Stomach (tissue), 9 donors: ENCODE data around the gene RABGAP1L. TPM values are rescaled to one million over a fixed set of nuclear protein-coding genes. Genes with fewer than 3 reads are reported as not detected.

Source experiments
- DNase-seq, 2 donors: peaks; one replicate each; pipeline versions ENCODE4 v3.0.0 to v3.0.0-alpha.2; 2013 to 2019
- H3K27ac ChIP-seq, 5 donors: fragments of 200-600 bp in 4 of 5; sonication (generic) in 4 of 5; one replicate each; pipeline ENCODE4 v1.5.1; 2013 to 2019; ENCODE audit warnings: mild to moderate bottlenecking in 1 of 5, moderate library complexity in 1 of 5
- H3K27me3 ChIP-seq, 3 donors: fragments of 200-600 bp; sonication (generic); one replicate each; pipeline ENCODE4 v1.5.1; 2017 to 2019; ENCODE audit warnings: mixed run types in 1 of 3
- H3K36me3 ChIP-seq, 4 donors: fragments of 200-600 bp; sonication (generic); 1 replicate in 3 of 4; 2 replicates in 1 of 4; pipeline ENCODE4 v1.5.1; 2016 to 2019
- H3K4me1 ChIP-seq, 4 donors: fragments of 200-600 bp; sonication (generic); one replicate each; pipeline ENCODE4 v1.5.1; 2016 to 2019
- H3K4me3 ChIP-seq, 4 donors: fragments of 200-600 bp; sonication (generic) in 3 of 4; one replicate each; pipeline ENCODE4 v1.5.1; 2016 to 2019; ENCODE audit warnings: mild to moderate bottlenecking in 1 of 4
- H3K9me3 ChIP-seq, 4 donors: fragments of 200-600 bp; sonication (generic); one replicate each; pipeline ENCODE4 v1.5.1; 2016 to 2019
- CTCF ChIP-seq, 7 experiments: fragments of 450-650 bp in 4 of 7; fragments of 200-600 bp in 3 of 7; sonication (generic) in 3 of 7; IDR thresholded peaks; one replicate each; pipeline ENCODE4 v1.5.1; 2016 to 2019; ENCODE audit warnings: antibody characterized with exemption in 7 of 7, control low read depth in 2 of 7, mild to moderate bottlenecking in 1 of 7
- EP300 ChIP-seq: sonication (generic); formaldehyde crosslinking; IDR thresholded peaks from one replicate; pipeline ENCODE4 v1.6.1; 2017; ENCODE audit warnings: antibody characterized with exemption
- POLR2A ChIP-seq, 4 donors: fragments of 450-650 bp; IDR thresholded peaks; one replicate each; pipeline ENCODE4 v1.6.1; 2016; ENCODE audit warnings: antibody characterized with exemption in 4 of 4, control low read depth in 2 of 4, mild to moderate bottlenecking in 1 of 4, moderate library complexity in 1 of 4
- POLR2AphosphoS5 ChIP-seq, 3 donors: sonication (generic); formaldehyde crosslinking; IDR thresholded peaks; one replicate each; pipeline ENCODE4 v1.6.1; 2016; ENCODE audit warnings: antibody characterized with exemption in 3 of 3
- WGBS, 5 donors: extraction: QIAGEN DNeasy Blood & Tissue Kit in 3 of 5; methylation state at CpG; one replicate each; pipeline versions ENCODE4 v1.1.5 to v1.1.7; 2013 to 2018; 5-methylcytosine and 5-hydroxymethylcytosine counted together
- intact Hi-C: fragments of 100-400 bp; cut with DNase I; formaldehyde crosslinking; loops from one replicate; pipeline ENCODE4 v1.15.1; 2023; ENCODE audit warnings: low total_unique reads
- polyA plus RNA-seq, 3 donors: library from polyadenylated mRNA; stranded (reverse); fragments of 200-250 nt; gene quantifications; one replicate each; pipeline ENCODE4 v1.2.3, GENCODE V29; 2013
- total RNA-seq, 5 donors: library from RNA; depleted of rRNA; stranded (reverse); fragments of >200 nt; gene quantifications; one replicate each; pipeline versions ENCODE4 v1.1.0 to v1.2.3, GENCODE V29; 2014 to 2016
- donor health status: healthy with polysubstance abuse.
- donor health status: Bipolar disorder and iron deficiency.
- donor health status: healthy.

The RABGAP1L gene
- total and polyA plus RNA-seq, 8 donors, result 14.2 to 238 (median 57.9) TPM

GRCh38 chr1:174448974-174449373 is 289.7 kb downstream of the RABGAP1L start:
- TF ChIP-seq POLR2AphosphoS5 (IDR thresholded peaks at IDR 0.05), result no peak
- no peak for TF ChIP-seq CTCF (IDR thresholded peaks at IDR 0.05)
- no peak for TF ChIP-seq POLR2A (IDR thresholded peaks at IDR 0.05)
- TF ChIP-seq EP300, result no peak
- Histone ChIP-seq H3K9me3 (no peaks in the 10 kb centered on the region), H3K27ac (no peak overlapping the region)

GRCh38 chr1:174451408-174451807 is 292.1 kb downstream of the RABGAP1L start:
- Histone ChIP-seq H3K4me1 (peaks cover 0 to 16% (median 5%) of the 10 kb centered on the region in 4 donors), H3K36me3 (no peaks in the 10 kb centered on the region), H3K27me3 (no peaks in the 10 kb centered on the region), H3K9me3 (no peaks in the 10 kb centered on the region), H3K27ac (no peak overlapping the region), H3K4me3 (no peak overlapping the region)
- TF ChIP-seq CTCF (IDR thresholded peaks at IDR 0.05) (no peak), EP300 (no peak), POLR2A (IDR thresholded peaks at IDR 0.05) (no peak), POLR2AphosphoS5 (IDR thresholded peaks at IDR 0.05) (no peak)
- no peak for DNase-seq
- intact Hi-C loops, result no loop called here
- WGBS, 5 donors, result 88 to 91% (median 90%) methylated on average over 6 of the region's 6 CpGs

More at GRCh38 chr1:174448974-174449373, 289.7 kb downstream of the RABGAP1L start:
- no peak overlapping the region for H3K4me3 ChIP-seq
- WGBS, 5 donors, result 54 to 80% (median 68%) methylated on average over 5 of the region's 5 CpGs
- intact Hi-C loops, result no loop called here
- no peaks in the 10 kb centered on the region for H3K27me3 ChIP-seq
- DNase-seq, result peak in 1 of 2 donors; percentile 35
- H3K36me3 ChIP-seq, result no peaks in the 10 kb centered on the region
- H3K4me1 ChIP-seq, result peaks cover 0 to 16% (median 5%) of the 10 kb centered on the region in 4 donors

- intact Hi-C loops, result no loop called here
- H3K4me3 ChIP-seq, result no peak overlapping the region
- no peak for DNase-seq
- no peaks in the 10 kb centered on the region for H3K36me3 ChIP-seq
- no peaks in the 10 kb centered on the region for H3K9me3 ChIP-seq
- no peaks in the 10 kb centered on the region for H3K27me3 ChIP-seq
- no peak for TF ChIP-seq CTCF (IDR thresholded peaks at IDR 0.05)
- no peak for TF ChIP-seq POLR2AphosphoS5 (IDR thresholded peaks at IDR 0.05)
- TF ChIP-seq EP300, result no peak
- no peak for TF ChIP-seq POLR2A (IDR thresholded peaks at IDR 0.05)
- WGBS, 5 donors, result 88 to 99% (median 94%) methylated on average over 2 of the region's 2 CpGs
- no peak overlapping the region for H3K27ac ChIP-seq
- no peaks in the 10 kb centered on the region for H3K4me1 ChIP-seq
Measured at GRCh38 chr1:174465855-174466254, 306.5 kb downstream of the RABGAP1L start.

GRCh38 chr1:174466607-174467006 is 307.3 kb downstream of the RABGAP1L start:
- H3K4me3 ChIP-seq, result no peak overlapping the region
- no peaks in the 10 kb centered on the region for H3K27me3 ChIP-seq
- intact Hi-C loops, result no loop called here
- TF ChIP-seq EP300 (no peak), CTCF (IDR thresholded peaks at IDR 0.05) (no peak), POLR2AphosphoS5 (IDR thresholded peaks at IDR 0.05) (no peak), POLR2A (IDR thresholded peaks at IDR 0.05) (no peak)
- no peak for DNase-seq
- 92 to 98% (median 97%) methylated on average over 8 of the region's 8 CpGs for WGBS, 5 donors
- H3K36me3 ChIP-seq, result no peaks in the 10 kb centered on the region
- no peaks in the 10 kb centered on the region for H3K9me3 ChIP-seq
- H3K4me1 ChIP-seq, result no peaks in the 10 kb centered on the region
- H3K27ac ChIP-seq, result no peak overlapping the region
